HG02840 (cell line): ENCODE data around the gene OTOA.
"Not testable (repeated sequence)": the region's sequence is repeated elsewhere in the genome, so short reads cannot be mapped to it uniquely, and the experiment has no call there.

ENCODE experiments used
- ATAC-seq: cut with Tn5 transposase; IDR thresholded peaks from one replicate; pipeline ENCODE4 v1.9.1; 2021; ENCODE audit warnings: mild to moderate bottlenecking, moderate library complexity, moderate number of reproducible peaks; ENCODE audit not compliant: unreplicated experiment, low FRiP score

The OTOA gene

GRCh38 chr16:21663889-21664647 is at the start of gene OTOA:
Gene OTOA (plus strand): TSS chr16:21663968. CDS start chr16:21678515, 14,547 bp downstream.
- ATAC-seq: no peak

GRCh38 chr16:21614896-21615295 is 48.9 kb upstream of the OTOA start:
- ATAC-seq: no peak

- no peak for ATAC-seq
Measured at GRCh38 chr16:21617607-21618006, 46.2 kb upstream of the OTOA start.

- ATAC-seq: no peak
Measured at GRCh38 chr16:21618281-21618680, 45.5 kb upstream of the OTOA start.

GRCh38 chr16:21619765-21620425 is 43.9 kb upstream of the OTOA start:
- ATAC-seq: no peak

- ATAC-seq: no peak
Measured at GRCh38 chr16:21620592-21620991, 43.2 kb upstream of the OTOA start.

- no peak for ATAC-seq
Measured at GRCh38 chr16:21622545-21622944, 41.2 kb upstream of the OTOA start.

GRCh38 chr16:21625026-21625425 is 38.7 kb upstream of the OTOA start:
- ATAC-seq: no peak

GRCh38 chr16:21626659-21627277 is 37.0 kb upstream of the OTOA start:
- ATAC-seq: no peak

- ATAC-seq: no peak
Measured at GRCh38 chr16:21628121-21628726, 35.5 kb upstream of the OTOA start.

GRCh38 chr16:21628772-21629171 is 35.0 kb upstream of the OTOA start:
- no peak for ATAC-seq

GRCh38 chr16:21629616-21630539 is 33.9 kb upstream of the OTOA start:
- ATAC-seq: not testable (repeated sequence)

GRCh38 chr16:21630866-21631265 is 32.9 kb upstream of the OTOA start:
- ATAC-seq: not testable (repeated sequence)

GRCh38 chr16:21631376-21631775 is 32.4 kb upstream of the OTOA start:
- ATAC-seq: not testable (repeated sequence)

- ATAC-seq: not testable (repeated sequence)
Measured at GRCh38 chr16:21631951-21632575, 31.7 kb upstream of the OTOA start.

- no peak for ATAC-seq
Measured at GRCh38 chr16:21634216-21634615, 29.6 kb upstream of the OTOA start.

GRCh38 chr16:21635694-21636093 is 28.1 kb upstream of the OTOA start:
- not testable (repeated sequence) for ATAC-seq

GRCh38 chr16:21637032-21637968 is 26.5 kb upstream of the OTOA start:
- ATAC-seq: no peak
